Kidney (tissue), 14 donors: Measurements from ENCODE around the gene TMTC3. TPM values are rescaled to one million over a fixed set of nuclear protein-coding genes. Genes with fewer than 3 reads are reported as not detected.

Experiments
- DNase-seq, 5 donors: peaks; one replicate each; pipeline ENCODE4 v3.0.0-alpha.2; 2013 to 2020
- FAIRE-seq: peaks from 2 replicates; lab custom pipeline; 2012; peaks lifted over from hg19 to GRCh38; lab: Jason Lieb, UNC
- H3K27ac ChIP-seq, 2 donors: one replicate each; pipeline ENCODE4 v1.7.0; 2013; ENCODE audit warnings: low read depth in 2 of 2, low read length in 2 of 2, inconsistent platforms in 1 of 2
- H3K27me3 ChIP-seq: one replicate; pipeline ENCODE4 v1.7.1; 2013; ENCODE audit warnings: low read length, inconsistent platforms; ENCODE audit not compliant: control insufficient read depth, insufficient read depth
- H3K36me3 ChIP-seq, 3 donors: one replicate each; pipeline versions ENCODE4 v1.7.0 to v1.7.1; 2013; ENCODE audit warnings: low read length in 3 of 3, control low read depth in 1 of 3, inconsistent platforms in 1 of 3; ENCODE audit not compliant: insufficient read depth in 3 of 3, control insufficient read depth in 2 of 3
- H3K4me1 ChIP-seq, 3 donors: one replicate each; pipeline versions ENCODE4 v1.7.0 to v1.7.1; 2013; ENCODE audit warnings: low read length in 3 of 3, inconsistent platforms in 1 of 3, low read depth in 1 of 3; ENCODE audit not compliant: control insufficient read depth in 2 of 3, insufficient read depth in 2 of 3
- H3K4me3 ChIP-seq, 3 donors: one replicate each; pipeline versions ENCODE4 v1.7.0 to v1.8.1; 2013; ENCODE audit warnings: low read length in 3 of 3, control low read depth in 1 of 3, inconsistent platforms in 1 of 3
- H3K9ac ChIP-seq, 3 donors: one replicate each; pipeline versions ENCODE4 v1.7.0 to v1.7.1; 2013; ENCODE audit warnings: low read length in 3 of 3, control low read depth in 1 of 3, inconsistent platforms in 1 of 3
- H3K9me3 ChIP-seq, 3 donors: one replicate each; pipeline versions ENCODE4 v1.7.0 to v1.7.1; 2013; ENCODE audit warnings: low read length in 3 of 3, control low read depth in 1 of 3, inconsistent platforms in 1 of 3; ENCODE audit not compliant: control insufficient read depth in 2 of 3, insufficient read depth in 1 of 3
- intact Hi-C: fragments of 100-400 bp; cut with DNase I; formaldehyde crosslinking; loops from one replicate; pipeline ENCODE4 v1.11.1; 2022
- polyA plus RNA-seq: library from polyadenylated mRNA; stranded (reverse); fragments of 350-450 nt; fragmentation: Illumina TruSeq; extraction: RNeasy Lipid Tissue Mini Kit (QIAGEN cat#74804); gene quantifications from one replicate; pipeline ENCODE4 v1.2.3, GENCODE V29; 2014; ENCODE audit warnings: low read depth, low replicate concordance; ENCODE audit not compliant: insufficient read depth
- total RNA-seq: library from RNA; stranded (reverse); fragmentation: NEBNext Ultra II Directional; extraction: Animal tissue kit (Norgen Biotek cat#: 25700); gene quantifications from one replicate; pipeline ENCODE4 v1.2.1, GENCODE V29; 2021
- TF ChIP-seq, protein P1 (sequence below): IDR thresholded peaks from 3 replicates; pipeline ENCODE4 v1.5.1; 2012; ENCODE audit warnings: mild to moderate bottlenecking, moderate library complexity, borderline replicate concordance; ENCODE audit not compliant: insufficient read depth; ENCODE audit errors: extremely low read depth
- donor health status: control.
- donor health status: control.
- donor health status: control.
- donor health status: control.
- donor health status: control.
- donor health status: DM: yes; HTN: yes; CAD: no.
- donor health status: Normal renal cell carcinoma (clear cell type).

TMTC3 gene
- total and polyA plus RNA-seq, 2 donors from 2014 or later, result 5.1 to 23.5 TPM

DNA sequence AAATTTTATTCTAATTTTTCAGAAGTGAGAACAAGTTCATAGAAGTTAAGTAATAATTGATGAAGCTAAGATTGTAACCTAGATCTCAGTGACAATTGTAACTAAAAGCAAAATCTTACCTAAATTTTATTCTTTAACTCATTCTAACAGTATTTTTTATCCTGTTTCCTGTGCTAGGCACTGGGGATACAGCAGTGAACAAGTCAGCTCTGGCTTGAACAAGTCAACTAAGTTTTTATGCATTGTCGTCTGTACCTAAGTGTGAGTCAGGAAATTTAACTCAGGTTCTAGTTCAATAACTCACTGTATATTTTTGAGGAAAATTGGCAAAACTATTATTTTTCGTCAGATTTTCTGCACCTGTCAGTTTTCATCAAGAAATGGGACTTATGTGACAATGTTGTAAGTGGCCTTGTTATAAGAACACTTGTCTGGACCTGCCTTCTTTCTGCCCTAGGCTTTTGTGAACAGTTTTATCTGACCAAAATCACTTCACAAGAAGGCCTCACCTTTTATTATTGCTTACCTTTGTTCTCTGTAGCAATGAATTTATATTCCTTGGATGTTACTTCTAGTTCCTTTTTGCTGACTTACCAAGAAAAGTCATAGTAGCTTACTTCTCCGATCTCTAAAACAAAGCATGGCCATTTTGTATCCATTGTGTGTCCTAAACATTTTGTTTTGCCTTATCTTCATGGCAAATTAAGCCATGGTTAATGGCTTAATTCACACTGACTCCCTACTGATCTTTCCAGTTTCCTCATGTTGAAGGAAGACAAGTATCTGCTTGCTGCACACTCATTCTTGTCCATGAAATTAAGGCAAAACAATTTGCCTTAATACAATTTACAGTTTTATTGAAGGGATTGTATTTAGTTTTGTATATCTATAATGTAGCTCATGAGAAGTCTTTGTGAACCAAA lies 2.7 kb downstream of the TMTC3 start:
- Histone ChIP-seq H3K4me3 (peak overlapping the region in 2 of 3 donors; percentile 1 to 8), H3K27me3 (no peaks in the 10 kb centered on the region), H3K4me1 (peaks cover 0 to 15% (median 7%) of the 10 kb centered on the region in 3 donors), H3K36me3 (peaks cover 0 to 2% (median 0%) of the 10 kb centered on the region in 3 donors), H3K9ac (no peak overlapping the region), H3K9me3 (no peaks in the 10 kb centered on the region), H3K27ac (no peak overlapping the region)
- FAIRE-seq (no peak), DNase-seq (peak in 1 of 5 donors; percentile 2)
- intact Hi-C loops, result no loop called here
- TF ChIP-seq, protein P1, sequence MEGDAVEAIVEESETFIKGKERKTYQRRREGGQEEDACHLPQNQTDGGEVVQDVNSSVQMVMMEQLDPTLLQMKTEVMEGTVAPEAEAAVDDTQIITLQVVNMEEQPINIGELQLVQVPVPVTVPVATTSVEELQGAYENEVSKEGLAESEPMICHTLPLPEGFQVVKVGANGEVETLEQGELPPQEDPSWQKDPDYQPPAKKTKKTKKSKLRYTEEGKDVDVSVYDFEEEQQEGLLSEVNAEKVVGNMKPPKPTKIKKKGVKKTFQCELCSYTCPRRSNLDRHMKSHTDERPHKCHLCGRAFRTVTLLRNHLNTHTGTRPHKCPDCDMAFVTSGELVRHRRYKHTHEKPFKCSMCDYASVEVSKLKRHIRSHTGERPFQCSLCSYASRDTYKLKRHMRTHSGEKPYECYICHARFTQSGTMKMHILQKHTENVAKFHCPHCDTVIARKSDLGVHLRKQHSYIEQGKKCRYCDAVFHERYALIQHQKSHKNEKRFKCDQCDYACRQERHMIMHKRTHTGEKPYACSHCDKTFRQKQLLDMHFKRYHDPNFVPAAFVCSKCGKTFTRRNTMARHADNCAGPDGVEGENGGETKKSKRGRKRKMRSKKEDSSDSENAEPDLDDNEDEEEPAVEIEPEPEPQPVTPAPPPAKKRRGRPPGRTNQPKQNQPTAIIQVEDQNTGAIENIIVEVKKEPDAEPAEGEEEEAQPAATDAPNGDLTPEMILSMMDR, result no peak

DNA sequence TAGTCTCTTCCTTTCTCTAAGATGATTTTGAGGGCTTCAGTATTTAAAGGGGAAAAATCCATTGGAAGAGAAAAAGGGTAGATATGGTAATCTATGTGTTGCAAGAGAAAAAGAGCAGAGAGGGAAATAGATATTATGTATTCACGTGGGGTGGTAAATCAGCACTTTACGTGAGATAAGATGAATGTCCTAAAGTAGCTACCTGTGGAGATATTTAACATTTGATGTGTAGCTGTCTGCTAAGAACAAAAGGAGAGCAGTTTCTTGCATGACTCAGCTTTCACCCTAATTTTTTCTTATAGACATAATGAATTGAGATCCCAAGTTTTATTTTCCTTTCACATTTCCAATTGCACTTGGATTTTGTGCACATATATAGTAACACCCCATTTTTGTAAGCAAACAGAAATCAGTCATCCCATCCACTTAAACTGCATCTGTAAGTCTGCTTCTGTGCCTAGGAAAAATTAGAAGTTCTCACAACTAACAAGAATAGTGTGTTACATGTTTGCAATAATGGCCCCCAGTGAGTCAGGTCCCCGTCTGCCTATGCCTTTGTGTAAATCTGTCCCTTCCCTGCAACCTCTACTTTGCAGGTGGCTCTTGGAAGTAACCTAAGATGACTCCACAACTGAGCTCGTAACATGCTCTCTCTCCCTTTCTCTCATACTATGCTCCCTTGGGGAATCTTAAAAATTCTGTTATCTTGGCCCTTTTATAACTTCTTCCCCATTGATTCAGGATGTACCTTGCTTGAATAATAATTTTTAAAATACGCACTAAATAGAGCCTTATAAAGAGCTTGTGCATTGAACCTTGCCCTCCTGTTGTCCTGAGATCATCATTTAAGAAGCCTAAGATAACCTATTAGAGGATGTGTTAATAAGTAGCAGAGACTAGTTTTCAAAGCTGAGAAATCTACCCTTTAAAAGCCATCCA lies 3.7 kb downstream of the TMTC3 start:
- H3K27me3 ChIP-seq, result no peaks in the 10 kb centered on the region
- H3K9ac ChIP-seq, result no peak overlapping the region
- intact Hi-C loops, result no loop called here
- no peak overlapping the region for H3K4me3 ChIP-seq
- no peaks in the 10 kb centered on the region for H3K9me3 ChIP-seq
- FAIRE-seq, result no peak
- DNase-seq, result peak in 1 of 5 donors; percentile 13
- no peak overlapping the region for H3K27ac ChIP-seq
- peaks cover 0 to 8% (median 0%) of the 10 kb centered on the region in 3 donors for H3K36me3 ChIP-seq
- H3K4me1 ChIP-seq, result peaks cover 0 to 15% (median 7%) of the 10 kb centered on the region in 3 donors
- TF ChIP-seq, protein P1, result no peak

DNA sequence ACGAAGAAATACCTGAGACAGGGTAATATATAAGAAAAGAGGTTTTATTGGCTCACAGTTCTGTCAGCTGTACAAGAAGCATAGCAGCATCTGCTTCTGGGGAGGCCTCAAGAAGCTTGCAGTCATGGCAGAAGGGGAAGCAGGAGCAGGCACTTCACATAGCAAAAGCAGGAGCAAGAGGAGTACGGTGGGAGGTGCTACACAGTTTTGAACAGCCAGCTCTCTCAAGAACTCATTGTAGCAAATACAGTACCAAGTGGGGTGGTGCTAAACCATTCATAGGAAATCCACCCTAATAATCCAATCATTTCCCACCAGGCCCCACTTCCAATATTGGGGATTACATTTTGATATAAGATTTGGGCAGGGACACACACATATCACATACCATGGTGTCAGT lies 8.0 kb downstream of the TMTC3 start:
- Histone ChIP-seq H3K36me3 (peaks cover 0 to 8% (median 0%) of the 10 kb centered on the region in 3 donors), H3K4me3 (no peak overlapping the region), H3K9me3 (no peaks in the 10 kb centered on the region), H3K9ac (no peak overlapping the region), H3K4me1 (peaks cover 0 to 3% (median 0%) of the 10 kb centered on the region in 3 donors), H3K27ac (no peak overlapping the region), H3K27me3 (no peaks in the 10 kb centered on the region)
- DNase-seq (no peak), FAIRE-seq (no peak)
- intact Hi-C loops, result no loop called here
- TF ChIP-seq, protein P1, result no peak
